Sigmoid colon (tissue), 7 donors: ENCODE results near the gene PRKG1. TPM values are rescaled to one million over a fixed set of nuclear protein-coding genes. Genes with fewer than 3 reads are reported as not detected.
A peak's percentile ranks its signal among the peaks of the same experiment; 100 is the strongest.

Experiments
- DNase-seq: peaks from one replicate; pipeline ENCODE4 v3.0.0-alpha.2; 2019
- H3K27ac ChIP-seq, 4 donors: fragments of 200-600 bp; sonication (generic); one replicate each; pipeline ENCODE4 v1.5.1; 2016 to 2019; ENCODE audit warnings: mild to moderate bottlenecking in 1 of 4
- H3K27me3 ChIP-seq, 3 donors: fragments of 200-600 bp; sonication (generic); one replicate each; pipeline ENCODE4 v1.5.1; 2019; ENCODE audit warnings: mild to moderate bottlenecking in 1 of 3
- H3K36me3 ChIP-seq, 4 donors: fragments of 200-600 bp; sonication (generic); one replicate each; pipeline ENCODE4 v1.5.1; 2016 to 2019
- H3K4me1 ChIP-seq, 4 donors: fragments of 200-600 bp; sonication (generic); one replicate each; pipeline ENCODE4 v1.5.1; 2017 to 2019
- H3K4me3 ChIP-seq, 4 donors: fragments of 200-600 bp; sonication (generic); one replicate each; pipeline ENCODE4 v1.5.1; 2017 to 2019; ENCODE audit warnings: mild to moderate bottlenecking in 2 of 4, moderate library complexity in 1 of 4
- H3K9me3 ChIP-seq, 4 donors: fragments of 200-600 bp in 3 of 4; sonication (generic) in 3 of 4; one replicate each; pipeline versions ENCODE4 v1.5.1 to v1.6.1; 2013 to 2019
- CTCF ChIP-seq, 4 experiments: fragments of 450-650 bp in 3 of 4; fragments of 200-600 bp in 1 of 4; IDR thresholded peaks; one replicate each; pipeline ENCODE4 v1.5.1; 2016 to 2019; ENCODE audit warnings: antibody characterized with exemption in 4 of 4, mild to moderate bottlenecking in 3 of 4, moderate library complexity in 2 of 4
- EP300 ChIP-seq, 4 donors: sonication (generic); formaldehyde crosslinking; IDR thresholded peaks; one replicate each; pipeline ENCODE4 v1.6.1; 2017; ENCODE audit warnings: antibody characterized with exemption in 4 of 4
- POLR2A ChIP-seq, 2 donors: fragments of 450-650 bp; IDR thresholded peaks; one replicate each; pipeline ENCODE4 v1.6.1; 2016; ENCODE audit warnings: antibody characterized with exemption in 2 of 2, mild to moderate bottlenecking in 2 of 2, moderate library complexity in 2 of 2
- POLR2AphosphoS5 ChIP-seq, 4 donors: sonication (generic); formaldehyde crosslinking; IDR thresholded peaks; one replicate each; pipeline ENCODE4 v1.6.1; 2017; ENCODE audit warnings: antibody characterized with exemption in 4 of 4
- WGBS, 2 donors: extraction: QIAGEN DNeasy Blood & Tissue Kit; methylation state at CpG; one replicate each; pipeline ENCODE4 v1.1.7; 2013; 5-methylcytosine and 5-hydroxymethylcytosine counted together
- intact Hi-C: fragments of 100-400 bp; cut with DNase I; formaldehyde crosslinking; loops from one replicate; pipeline ENCODE4 v1.15.1; 2023
- polyA plus RNA-seq, 3 donors: library from polyadenylated mRNA; stranded (reverse); fragments of 200-250 nt; gene quantifications; one replicate each; pipeline ENCODE4 v1.2.3, GENCODE V29; 2013
- total RNA-seq, 4 donors: library from RNA; depleted of rRNA; stranded (reverse); fragments of >200 nt; gene quantifications; one replicate each; pipeline ENCODE4 v1.1.0, GENCODE V29; 2016
- donor health status: healthy with polysubstance abuse.
- donor health status: Bipolar disorder and iron deficiency.
- donor health status: healthy.

PRKG1 gene
- total and polyA plus RNA-seq, 7 donors = 3.7 to 92.9 (median 60.2) TPM

DNA sequence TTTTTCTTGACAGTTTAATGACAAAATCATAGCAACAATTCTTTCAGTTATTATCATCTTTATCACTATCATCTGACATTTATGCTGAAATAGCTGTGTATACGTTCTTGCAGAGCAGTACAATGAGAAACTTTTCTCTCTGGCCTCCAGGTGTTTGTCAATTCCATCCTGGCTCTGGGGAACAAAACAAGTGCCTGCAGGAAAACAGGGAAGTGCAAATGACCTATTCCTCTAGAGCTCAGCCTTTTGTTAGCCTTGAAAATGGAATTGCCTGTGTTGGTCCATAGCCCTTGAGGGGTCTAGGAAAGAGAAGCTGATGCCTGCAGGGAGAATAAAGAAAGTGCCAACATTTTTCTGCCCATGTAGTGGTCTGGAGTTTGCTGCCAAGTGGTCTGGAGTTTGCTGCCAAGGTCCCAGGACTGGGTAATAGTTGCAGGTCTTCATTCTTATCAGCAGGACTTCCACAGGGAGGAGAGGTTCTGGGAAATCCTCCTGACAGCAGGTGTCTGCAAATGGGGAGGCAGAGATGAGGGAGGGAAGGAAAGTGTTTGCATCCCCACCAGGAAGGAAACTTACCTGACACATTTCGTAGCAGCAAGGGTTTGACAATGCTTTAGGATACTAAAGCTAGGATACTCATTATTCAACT lies 635.2 kb downstream of the PRKG1 start:
- TF ChIP-seq CTCF (IDR thresholded peaks at IDR 0.05) = no peak
- no peak for TF ChIP-seq POLR2A (IDR thresholded peaks at IDR 0.05)
- no peak for TF ChIP-seq POLR2AphosphoS5 (IDR thresholded peaks at IDR 0.05)
- no peak for TF ChIP-seq EP300 (IDR thresholded peaks at IDR 0.05)
- peak overlapping the region in 3 of 4 donors; percentile 79 to 82 (median 82) for H3K27ac ChIP-seq
- H3K9me3 ChIP-seq = no peaks in the 10 kb centered on the region
- H3K36me3 ChIP-seq = no peaks in the 10 kb centered on the region
- WGBS, 2 donors = 81 to 86% methylated on average over 2 of the region's 2 CpGs
- DNase-seq = no peak
- intact Hi-C loops = loop anchor here (5.0 to 10.0 kb wide), 3 partner anchors 248 to 637 kb away; partner anchors contain the start of gene PRKG1
- H3K27me3 ChIP-seq = no peaks in the 10 kb centered on the region
- H3K4me1 ChIP-seq = peaks cover 0 to 65% (median 53%) of the 10 kb centered on the region in 4 donors
- no peak overlapping the region for H3K4me3 ChIP-seq

DNA sequence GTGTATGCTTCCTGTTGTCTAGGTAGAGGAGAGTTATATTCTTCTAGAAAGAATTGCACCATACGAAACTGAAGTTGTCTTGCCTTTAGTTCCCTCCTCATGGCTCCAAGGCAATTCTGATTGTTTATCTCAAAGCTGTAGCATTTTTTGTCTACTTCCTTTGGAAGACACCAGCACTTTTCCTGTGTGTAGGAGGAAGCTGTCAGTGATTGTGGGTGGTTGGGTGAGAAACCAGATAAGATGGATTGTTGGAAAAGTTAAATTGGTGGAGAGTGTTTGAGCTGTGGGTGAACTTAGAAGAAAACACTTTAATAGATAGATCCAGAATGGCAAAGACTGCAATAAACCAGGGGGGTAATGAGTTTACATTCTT lies 637.2 kb downstream of the PRKG1 start:
- no peaks in the 10 kb centered on the region for H3K36me3 ChIP-seq
- 67 to 69% methylated on average over 1 of the region's 1 CpG for WGBS, 2 donors
- H3K27me3 ChIP-seq = no peaks in the 10 kb centered on the region
- H3K4me1 ChIP-seq = peaks cover 0 to 50% (median 40%) of the 10 kb centered on the region in 4 donors
- no peak overlapping the region for H3K27ac ChIP-seq
- H3K9me3 ChIP-seq = no peaks in the 10 kb centered on the region
- H3K4me3 ChIP-seq = no peak overlapping the region
- no peak for DNase-seq
- intact Hi-C loops = no loop called here
- TF ChIP-seq EP300 (IDR thresholded peaks at IDR 0.05) = no peak
- TF ChIP-seq POLR2AphosphoS5 (IDR thresholded peaks at IDR 0.05) = no peak
- no peak for TF ChIP-seq POLR2A (IDR thresholded peaks at IDR 0.05)
- no peak for TF ChIP-seq CTCF (IDR thresholded peaks at IDR 0.05)

- peaks cover 0 to 20% (median 13%) of the 10 kb centered on the region in 4 donors for H3K4me1 ChIP-seq
- intact Hi-C loops = loop anchor here (5.0 kb wide), 1 partner anchor 85 kb away; no protein-coding TSS in a partner anchor
- H3K27ac ChIP-seq = no peak overlapping the region
- WGBS, 2 donors = 84 to 91% methylated on average over 4 of the region's 4 CpGs
- H3K4me3 ChIP-seq = no peak overlapping the region
- TF ChIP-seq EP300 (IDR thresholded peaks at IDR 0.05) (no peak), POLR2A (IDR thresholded peaks at IDR 0.05) (no peak), CTCF (IDR thresholded peaks at IDR 0.05) (no peak), POLR2AphosphoS5 (IDR thresholded peaks at IDR 0.05) (no peak)
- H3K27me3 ChIP-seq = no peaks in the 10 kb centered on the region
- no peaks in the 10 kb centered on the region for H3K36me3 ChIP-seq
- H3K9me3 ChIP-seq = no peaks in the 10 kb centered on the region
- DNase-seq = no peak
These were observed 642.7 kb downstream of the PRKG1 start for GRCh38 chr10:51716981-51717380.

GRCh38 chr10:51718804-51719291 lies 644.6 kb downstream of the PRKG1 start:
- Histone ChIP-seq H3K4me1 (peaks cover 0 to 17% (median 13%) of the 10 kb centered on the region in 4 donors), H3K27me3 (no peaks in the 10 kb centered on the region), H3K27ac (no peak overlapping the region), H3K36me3 (no peaks in the 10 kb centered on the region), H3K4me3 (no peak overlapping the region), H3K9me3 (no peaks in the 10 kb centered on the region)
- no peak for TF ChIP-seq POLR2A (IDR thresholded peaks at IDR 0.05)
- no peak for TF ChIP-seq CTCF (IDR thresholded peaks at IDR 0.05)
- no peak for TF ChIP-seq POLR2AphosphoS5 (IDR thresholded peaks at IDR 0.05)
- no peak for TF ChIP-seq EP300 (IDR thresholded peaks at IDR 0.05)
- no peak for DNase-seq
- intact Hi-C loops = loop anchor here (5.0 kb wide), 1 partner anchor 83 kb away; no protein-coding TSS in a partner anchor
